ENCODE data around the gene ACVR1B.

DNA sequence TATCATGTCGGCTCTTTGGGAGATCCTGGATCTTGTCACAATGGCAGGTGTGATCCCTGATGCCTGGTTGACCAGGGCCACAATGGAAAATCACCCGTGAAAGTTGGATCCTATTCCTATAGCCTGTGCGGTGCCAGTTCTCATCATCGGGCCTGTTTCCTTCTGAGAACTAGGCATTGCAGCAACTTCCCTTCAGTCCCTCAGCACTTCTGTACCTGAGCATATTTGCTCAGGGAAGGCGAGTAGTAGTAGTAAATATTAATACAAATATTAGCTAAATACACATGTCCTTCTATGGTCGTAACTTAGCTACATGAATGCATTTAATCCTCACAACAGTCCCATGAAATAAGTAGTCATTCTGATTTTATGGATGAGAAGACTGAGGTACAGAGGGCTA lies 33.2 kb downstream of the ACVR1B start:
- TF ChIP-seq, protein P1, sequence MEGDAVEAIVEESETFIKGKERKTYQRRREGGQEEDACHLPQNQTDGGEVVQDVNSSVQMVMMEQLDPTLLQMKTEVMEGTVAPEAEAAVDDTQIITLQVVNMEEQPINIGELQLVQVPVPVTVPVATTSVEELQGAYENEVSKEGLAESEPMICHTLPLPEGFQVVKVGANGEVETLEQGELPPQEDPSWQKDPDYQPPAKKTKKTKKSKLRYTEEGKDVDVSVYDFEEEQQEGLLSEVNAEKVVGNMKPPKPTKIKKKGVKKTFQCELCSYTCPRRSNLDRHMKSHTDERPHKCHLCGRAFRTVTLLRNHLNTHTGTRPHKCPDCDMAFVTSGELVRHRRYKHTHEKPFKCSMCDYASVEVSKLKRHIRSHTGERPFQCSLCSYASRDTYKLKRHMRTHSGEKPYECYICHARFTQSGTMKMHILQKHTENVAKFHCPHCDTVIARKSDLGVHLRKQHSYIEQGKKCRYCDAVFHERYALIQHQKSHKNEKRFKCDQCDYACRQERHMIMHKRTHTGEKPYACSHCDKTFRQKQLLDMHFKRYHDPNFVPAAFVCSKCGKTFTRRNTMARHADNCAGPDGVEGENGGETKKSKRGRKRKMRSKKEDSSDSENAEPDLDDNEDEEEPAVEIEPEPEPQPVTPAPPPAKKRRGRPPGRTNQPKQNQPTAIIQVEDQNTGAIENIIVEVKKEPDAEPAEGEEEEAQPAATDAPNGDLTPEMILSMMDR (IDR thresholded peaks at IDR 0.05): no peak
- TF ChIP-seq POLR2A (IDR thresholded peaks at IDR 0.05): no peak

All from vagina (tissue), 2 donors.